ENCODE data around the gene ABTB2. TPM values are rescaled to one million over a fixed set of nuclear protein-coding genes. Genes with fewer than 3 reads are reported as not detected.

ABTB2 gene
- polyA plus RNA-seq, 1 donor, result 8.3 TPM

DNA sequence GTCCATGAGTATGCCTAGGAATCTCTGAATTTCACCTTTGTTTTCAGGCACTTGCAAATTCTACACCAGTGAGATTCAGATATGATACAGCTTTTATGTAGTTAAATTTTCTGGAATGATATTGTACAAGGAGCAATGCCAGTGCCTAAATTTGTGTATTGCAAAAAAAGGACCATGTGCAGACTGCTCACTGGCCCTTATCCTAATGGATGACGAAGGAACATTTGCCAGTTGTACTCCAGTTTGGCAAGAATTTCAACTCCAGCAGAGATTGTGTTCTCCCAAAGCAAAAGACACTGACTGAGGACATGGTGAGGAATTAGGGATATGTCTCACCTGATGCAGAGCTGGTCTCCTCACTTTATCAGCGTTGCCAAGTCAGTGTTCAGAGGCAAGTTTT is 243.8 kb downstream of the ABTB2 start:
- DNase-seq (ENCODE audit: low read depth), result no peak

DNA sequence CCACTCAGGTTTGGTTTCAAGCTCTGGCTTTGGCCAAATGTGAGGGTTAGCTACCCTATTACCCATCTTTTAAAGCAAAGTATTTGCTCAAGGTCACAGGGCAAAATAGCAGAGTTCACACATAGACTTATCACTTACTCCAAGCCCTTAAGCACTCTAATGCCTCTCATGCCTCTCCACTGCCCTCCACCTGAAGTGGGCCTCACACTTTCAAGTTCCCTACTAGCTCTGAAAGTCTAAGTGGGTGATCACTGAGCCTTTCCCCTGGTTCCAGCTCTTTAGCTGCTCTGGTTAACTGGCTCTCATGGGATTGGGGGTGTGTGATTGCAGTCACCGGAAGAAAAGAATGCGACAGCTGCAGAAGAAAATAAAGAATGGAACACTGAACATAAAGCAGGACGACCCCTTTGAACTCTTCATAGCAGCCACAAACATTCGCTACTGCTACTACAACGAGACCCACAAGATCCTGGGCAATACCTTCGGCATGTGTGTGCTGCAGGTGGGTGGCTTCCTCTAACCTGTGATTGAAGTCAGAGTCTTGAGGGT is 246.0 kb downstream of the ABTB2 start:
- DNase-seq (ENCODE audit: low read depth), result no peak

DNA sequence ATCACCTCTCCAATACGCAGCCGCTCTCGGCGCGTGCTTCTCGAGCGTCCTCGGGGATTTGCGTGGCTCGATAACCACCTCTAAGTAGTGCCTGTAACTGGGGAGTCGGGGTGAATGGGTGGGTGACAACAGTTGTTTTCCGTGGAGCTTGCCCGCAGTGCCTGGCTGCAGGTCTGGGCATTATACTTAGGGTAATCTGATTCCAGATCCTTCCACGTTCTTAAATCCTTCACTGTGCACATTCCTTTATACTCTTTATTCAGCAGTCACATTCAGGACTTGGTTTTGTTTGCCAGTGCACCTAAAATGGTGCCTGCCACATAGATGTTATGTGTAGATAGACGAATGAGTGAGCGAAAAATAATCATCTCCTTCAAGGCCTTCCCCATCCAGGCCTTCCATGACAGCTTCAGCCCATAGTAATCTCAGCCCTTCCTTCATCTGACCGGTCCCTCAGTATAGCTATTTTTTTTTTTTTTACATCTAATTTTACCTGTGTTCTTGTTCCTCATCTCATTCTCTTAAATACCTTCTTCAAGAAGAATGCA is 251.8 kb downstream of the ABTB2 start:
- no peak for DNase-seq (ENCODE audit: low read depth)

DNA sequence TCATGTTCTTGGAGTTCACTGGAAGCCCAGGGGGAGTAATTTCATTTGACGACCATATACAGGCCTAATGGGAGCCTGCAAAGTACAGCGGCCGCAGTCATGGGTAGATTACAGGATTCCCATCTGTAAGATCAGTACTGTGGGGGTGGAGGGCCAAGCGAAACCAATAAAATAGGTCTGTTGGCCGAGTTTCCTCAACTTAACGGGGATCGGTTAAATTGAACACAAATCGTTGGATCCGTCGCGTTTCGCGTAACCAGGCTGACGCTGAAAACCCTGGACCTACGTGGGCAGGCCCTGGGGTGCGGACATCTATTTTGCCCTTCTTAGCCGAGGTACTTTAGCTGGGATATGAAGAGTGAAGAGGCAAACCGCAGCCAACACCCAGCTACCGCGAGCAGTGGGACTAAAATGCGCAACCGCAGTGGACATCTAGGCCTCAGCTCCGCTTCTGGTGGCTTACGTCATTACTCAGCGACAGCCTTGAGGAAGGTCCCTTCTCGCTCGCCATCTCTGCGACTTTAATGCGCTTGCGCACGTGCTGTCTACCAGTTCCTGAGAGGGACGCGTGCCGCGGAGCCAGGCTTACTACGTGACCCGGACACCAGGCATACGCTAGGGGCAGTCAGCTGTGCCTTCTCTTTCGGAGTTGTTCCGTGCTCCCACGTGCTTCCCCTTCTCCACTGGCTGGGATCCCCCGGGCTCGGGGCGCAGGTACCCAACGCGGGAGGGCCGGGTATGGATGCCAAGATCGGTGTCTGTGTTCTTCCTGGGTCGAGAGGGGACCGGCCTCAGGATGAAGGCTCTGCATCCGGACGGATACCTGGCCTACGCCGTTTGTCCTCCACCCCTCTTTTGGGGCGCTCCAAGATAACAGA is 252.5 kb downstream of the ABTB2 start, which contains the start of gene NAT10:
Gene NAT10, plus strand, starts transcription at position 551 of the 878 bp plus-strand sequence. CDS start 2,597 bp downstream, outside the sequence.
- peak; percentile 99 for DNase-seq (ENCODE audit: low read depth)

DNA sequence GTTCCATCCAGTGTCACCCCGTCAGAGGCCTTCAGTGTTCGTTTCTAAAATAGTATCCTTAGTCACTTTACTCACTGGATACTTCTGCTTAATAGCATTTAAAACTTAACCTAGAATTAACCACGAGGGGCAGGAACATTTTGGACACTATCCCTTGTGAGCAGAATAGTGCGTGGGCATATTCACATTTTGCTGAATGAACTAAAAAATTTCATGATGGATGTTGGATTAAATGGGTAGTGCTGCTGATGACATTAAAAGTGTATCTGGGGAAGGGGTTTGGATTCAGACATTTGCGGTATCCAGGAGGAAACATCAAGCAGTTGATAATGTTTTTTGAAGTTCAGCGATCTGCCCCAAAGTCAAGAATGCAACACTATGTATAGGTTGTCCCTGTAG is 253.1 kb downstream of the ABTB2 start:
- DNase-seq (ENCODE audit: low read depth), result no peak

Other genes starting within 250 kb of the ABTB2 start
- 68.9 TPM for gene CAT, start 80.9 kb upstream of the ABTB2 start, polyA plus RNA-seq (ENCODE audit: insufficient read length)
- not detected for gene ELF5, start 155.8 kb upstream of the ABTB2 start, polyA plus RNA-seq (ENCODE audit: insufficient read length)